Heart left ventricle (tissue), 16 donors: ENCODE results near the gene IL20RB. TPM values are rescaled to one million over a fixed set of nuclear protein-coding genes. Genes with fewer than 3 reads are reported as not detected.

ENCODE experiments used
- ATAC-seq, 4 donors: fragments of 200-7000 bp; cut with Tn5 transposase; one replicate each; pipeline ENCODE4 v1.9.1; 2020 to 2022; ENCODE audit warnings: moderate library complexity in 4 of 4, mild to moderate bottlenecking in 3 of 4, moderate number of reproducible peaks in 1 of 4
- DNase-seq, 5 donors: peaks; one replicate each; pipeline ENCODE4 v3.0.0-alpha.2; 2020
- H3K27ac ChIP-seq, 12 donors: fragments of 200-600 bp; sonication (generic) in 4 of 12; one replicate each; pipeline versions ENCODE4 v1.5.0 to v1.8.0; 2016 to 2022; ENCODE audit warnings: mild to moderate bottlenecking in 2 of 12
- H3K27me3 ChIP-seq, 9 donors: fragments of 200-600 bp; sonication (generic) in 2 of 9; one replicate each; pipeline versions ENCODE4 v1.5.1 to v1.8.0; 2016 to 2022; ENCODE audit warnings: mild to moderate bottlenecking in 3 of 9
- H3K36me3 ChIP-seq, 9 donors: fragments of 200-600 bp; sonication (generic) in 2 of 9; one replicate each; pipeline versions ENCODE4 v1.5.0 to v1.8.0; 2018 to 2022; ENCODE audit warnings: mild to moderate bottlenecking in 2 of 9
- H3K4me1 ChIP-seq, 12 donors: fragments of 200-600 bp; sonication (generic) in 4 of 12; one replicate each; pipeline versions ENCODE4 v1.5.0 to v1.8.0; 2016 to 2022; ENCODE audit warnings: mild to moderate bottlenecking in 3 of 12
- H3K4me3 ChIP-seq, 12 donors: fragments of 200-600 bp; sonication (generic) in 4 of 12; one replicate each; pipeline versions ENCODE4 v1.5.0 to v1.8.0; 2017 to 2022; ENCODE audit warnings: mild to moderate bottlenecking in 9 of 12, moderate library complexity in 4 of 12
- H3K9me3 ChIP-seq, 12 donors: fragments of 200-600 bp; sonication (generic) in 4 of 12; one replicate each; pipeline versions ENCODE4 v1.5.0 to v1.8.0; 2016 to 2022; ENCODE audit warnings: mild to moderate bottlenecking in 1 of 12
- POLR2A ChIP-seq, 2 donors: fragments of 450-650 bp; IDR thresholded peaks; one replicate each; pipeline ENCODE4 v1.6.1; 2017; ENCODE audit warnings: antibody characterized with exemption in 2 of 2, mild to moderate bottlenecking in 2 of 2, moderate library complexity in 2 of 2
- WGBS, 4 donors: extraction: QIAGEN DNeasy Blood & Tissue Kit in 2 of 4; methylation state at CpG; one replicate each; pipeline versions ENCODE4 v1.1.5 to v1.1.7; 2013 to 2018; 5-methylcytosine and 5-hydroxymethylcytosine counted together
- intact Hi-C, 10 donors: fragments of 100-400 bp; cut with DNase I; formaldehyde crosslinking; loops; one replicate each; pipeline versions ENCODE4 v1.11.1 to v1.14.2; 2022
- polyA plus RNA-seq, 2 donors: library from polyadenylated mRNA; stranded (reverse); fragments of 200-250 nt; gene quantifications; one replicate each; pipeline ENCODE4 v1.2.3, GENCODE V29; 2013
- total RNA-seq, 9 donors: library from RNA; depleted of rRNA in 2 of 9; stranded (reverse); fragments of >200 nt in 2 of 9; fragmentation: NEBNext Ultra II Directional in 3 of 9; extraction: Animal tissue kit (Norgen Biotek cat#: 25700) in 3 of 9; gene quantifications; one replicate each; pipeline versions ENCODE4 v1.1.0 to v1.2.4, GENCODE V29; 2016 to 2023
- TF ChIP-seq, protein P1 (sequence below), 12 donors: fragments of 200-600 bp; sonication (generic) in 4 of 12; IDR thresholded peaks; one replicate each; pipeline versions ENCODE4 v1.5.0 to v1.8.0; 2018 to 2022; ENCODE audit warnings: antibody characterized with exemption in 12 of 12, mild to moderate bottlenecking in 5 of 12
- donor health status: ischemic (EF 13 %, LVEDD 7.1; RV severe dilation, severe dysfunction).
- donor health status: healthy with polysubstance abuse.
- donor health status: DM: no; HTN: yes; CAD: no.
- donor health status: DM: no; HTN: no; CAD: no.
- donor health status: ischemic (EF 25% LVEDD 6.9; RV normal size, moderate dysfunction).
- donor health status: ischemic (EF 25% LVEDD 5.7; RV mildly dilated, moderate dysfunction).
- donor health status: healthy.
- donor health status: DM: yes; HTN: yes; CAD: no.
- donor health status: ischemic (EF 35%, LVEDD 5.7; RV mildly dilated, moderate dysfunction).
- donor health status: nonischemic (EF 11% LVEDD 7.7; RV severe dilation, severe dysfunction).
- donor health status: DM: yes; HTN: yes; CAD: no.
- donor health status: PGD.
- donor health status: ischemic (EF 29% LVEDD 5.4; RV normal size, mild dysfunction).
- donor health status: nonischemic (EF 23%, LVEDD 6.1; RV moderate dilation, normal function).

Gene IL20RB
- total and polyA plus RNA-seq, 11 donors: 0.14 to 1.1 (median 0.44) TPM

- no peak for ATAC-seq
- no peak for TF ChIP-seq POLR2A (IDR thresholded peaks at IDR 0.05)
- TF ChIP-seq, protein P1, sequence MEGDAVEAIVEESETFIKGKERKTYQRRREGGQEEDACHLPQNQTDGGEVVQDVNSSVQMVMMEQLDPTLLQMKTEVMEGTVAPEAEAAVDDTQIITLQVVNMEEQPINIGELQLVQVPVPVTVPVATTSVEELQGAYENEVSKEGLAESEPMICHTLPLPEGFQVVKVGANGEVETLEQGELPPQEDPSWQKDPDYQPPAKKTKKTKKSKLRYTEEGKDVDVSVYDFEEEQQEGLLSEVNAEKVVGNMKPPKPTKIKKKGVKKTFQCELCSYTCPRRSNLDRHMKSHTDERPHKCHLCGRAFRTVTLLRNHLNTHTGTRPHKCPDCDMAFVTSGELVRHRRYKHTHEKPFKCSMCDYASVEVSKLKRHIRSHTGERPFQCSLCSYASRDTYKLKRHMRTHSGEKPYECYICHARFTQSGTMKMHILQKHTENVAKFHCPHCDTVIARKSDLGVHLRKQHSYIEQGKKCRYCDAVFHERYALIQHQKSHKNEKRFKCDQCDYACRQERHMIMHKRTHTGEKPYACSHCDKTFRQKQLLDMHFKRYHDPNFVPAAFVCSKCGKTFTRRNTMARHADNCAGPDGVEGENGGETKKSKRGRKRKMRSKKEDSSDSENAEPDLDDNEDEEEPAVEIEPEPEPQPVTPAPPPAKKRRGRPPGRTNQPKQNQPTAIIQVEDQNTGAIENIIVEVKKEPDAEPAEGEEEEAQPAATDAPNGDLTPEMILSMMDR (IDR thresholded peaks at IDR 0.05): no peak
- Histone ChIP-seq H3K36me3 (peaks cover 0 to 22% (median 10%) of the 10 kb centered on the region in 9 donors), H3K27ac (peak overlapping the region in 4 of 12 donors; percentile 3 to 56 (median 24)), H3K9me3 (peaks cover 0 to 12% (median 3%) of the 10 kb centered on the region in 12 donors), H3K27me3 (no peaks in the 10 kb centered on the region), H3K4me1 (peaks cover 0 to 65% (median 18%) of the 10 kb centered on the region in 12 donors), H3K4me3 (peak overlapping the region in 6 of 12 donors; percentile 6 to 57 (median 38))
- 67 to 93% (median 74%) methylated on average over 1 of the region's 1 CpG for whole genome bisulfite sequencing, 4 donors
- intact Hi-C loops: loop anchor here in 3 of 10 donors (5.0 to 10.0 kb wide), 2 partner anchors 68 to 71 kb away; partner anchors contain the start of gene NCK1 (in 3 of the 3)
- no peak for DNase-seq
Measured at GRCh38 chr3:136932978-136933772, 24.6 kb upstream of the IL20RB start.

DNA sequence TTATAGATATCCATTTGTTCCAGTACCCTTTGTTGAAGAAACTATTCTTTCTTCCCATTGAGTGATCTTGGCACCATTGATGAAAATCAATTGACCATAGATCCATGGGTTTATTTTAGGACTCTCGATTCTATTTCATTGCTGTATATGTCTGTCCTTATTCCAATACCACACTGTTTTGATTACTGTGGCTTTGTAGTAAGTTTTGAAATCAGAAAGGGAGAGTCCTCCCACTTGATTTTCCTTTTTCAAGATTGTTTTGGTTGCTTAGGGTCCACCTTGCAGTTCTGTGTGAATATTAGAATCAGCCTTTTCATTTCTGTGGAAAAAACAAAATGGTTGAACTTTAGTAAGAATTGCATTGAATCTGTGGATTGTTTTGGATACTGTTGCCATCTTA, 20.6 kb upstream of the IL20RB start:
- H3K4me1 ChIP-seq: peaks cover 0 to 73% (median 11%) of the 10 kb centered on the region in 12 donors
- no peaks in the 10 kb centered on the region for H3K27me3 ChIP-seq
- no peak overlapping the region for H3K27ac ChIP-seq
- TF ChIP-seq POLR2A (IDR thresholded peaks at IDR 0.05): no peak
- TF ChIP-seq, protein P1 (IDR thresholded peaks at IDR 0.05): no peak
- peaks cover 0 to 12% (median 3%) of the 10 kb centered on the region in 12 donors for H3K9me3 ChIP-seq
- WGBS, 4 donors: 95 to 100% (median 98%) methylated on average over 1 of the region's 1 CpG
- intact Hi-C loops: loop anchor here in 3 of 10 donors (5.0 to 10.0 kb wide), 2 partner anchors 72 to 120 kb away; partner anchors contain the start of genes NCK1 (in 2 of the 3) and SLC35G2 (in 1 of the 3)
- H3K4me3 ChIP-seq: no peak overlapping the region
- DNase-seq (no peak), ATAC-seq (no peak)
- H3K36me3 ChIP-seq: peaks cover 0 to 20% (median 7%) of the 10 kb centered on the region in 9 donors

DNA sequence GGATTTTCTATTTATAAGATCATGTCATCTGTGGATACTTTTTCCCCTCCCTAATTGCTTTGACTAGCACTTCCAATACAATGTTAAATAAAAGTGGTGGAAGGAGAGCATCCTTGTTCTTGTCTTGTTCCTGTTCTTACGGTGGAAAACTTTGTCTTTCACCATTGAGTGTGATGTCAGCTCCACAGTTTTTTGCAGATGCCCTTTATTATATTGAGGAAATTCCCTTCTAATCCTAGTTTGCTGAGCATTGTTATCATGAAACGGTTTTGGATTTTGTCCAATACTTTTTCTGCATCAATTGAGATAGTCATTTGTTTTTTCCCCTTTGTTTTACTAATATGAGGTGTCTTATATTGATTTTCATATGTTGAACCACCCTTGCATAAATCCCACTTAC, 19.9 kb upstream of the IL20RB start:
- Histone ChIP-seq H3K4me1 (peaks cover 0 to 73% (median 11%) of the 10 kb centered on the region in 12 donors), H3K36me3 (peaks cover 0 to 20% (median 7%) of the 10 kb centered on the region in 9 donors), H3K27ac (peak overlapping the region in 2 of 12 donors; percentile 0 to 16), H3K9me3 (peaks cover 0 to 12% (median 3%) of the 10 kb centered on the region in 12 donors), H3K27me3 (no peaks in the 10 kb centered on the region), H3K4me3 (no peak overlapping the region)
- intact Hi-C loops: loop anchor here in 3 of 10 donors (5.0 to 10.0 kb wide), 2 partner anchors 73 to 121 kb away; partner anchors contain the start of genes NCK1 (in 2 of the 3) and SLC35G2 (in 1 of the 3)
- ATAC-seq: no peak
- WGBS, 4 donors: 39 to 56% (median 47%) methylated on average over 2 of the region's 2 CpGs
- TF ChIP-seq, protein P1 (IDR thresholded peaks at IDR 0.05): no peak
- no peak for TF ChIP-seq POLR2A (IDR thresholded peaks at IDR 0.05)
- DNase-seq: no peak

- intact Hi-C loops: loop anchor here in 3 of 10 donors (5.0 to 10.0 kb wide), 2 partner anchors 74 to 121 kb away; partner anchors contain the start of genes NCK1 (in 2 of the 3) and SLC35G2 (in 1 of the 3)
Measured at GRCh38 chr3:136938334-136938733, 19.4 kb upstream of the IL20RB start.

More at GRCh38 chr3:136938334-136938733, 19.4 kb upstream of the IL20RB start:
- Histone ChIP-seq H3K27ac (peak overlapping the region in 3 of 12 donors; percentile 0 to 16 (median 11)), H3K4me3 (no peak overlapping the region), H3K4me1 (peaks cover 0 to 73% (median 12%) of the 10 kb centered on the region in 12 donors), H3K9me3 (peaks cover 0 to 12% (median 3%) of the 10 kb centered on the region in 12 donors), H3K27me3 (no peaks in the 10 kb centered on the region), H3K36me3 (peaks cover 0 to 20% (median 7%) of the 10 kb centered on the region in 9 donors)
- DNase-seq: no peak
- ATAC-seq: no peak
- no peak for TF ChIP-seq POLR2A (IDR thresholded peaks at IDR 0.05)
- TF ChIP-seq, protein P1 (IDR thresholded peaks at IDR 0.05): no peak
